RWPE1 (cell line): ENCODE results near the gene NPTN.
"Not testable (repeated sequence)": the region's sequence is repeated elsewhere in the genome, so short reads cannot be mapped to it uniquely, and the experiment has no call there.

Experiments used
- CTCF ChIA-PET: fragments of 350-600 bp; sonication (Branson Sonifier 250); formaldehyde crosslinking; extraction: SDS; loops from one replicate; lab custom pipeline; 2021; lab: Yijun Ruan, JAX
- POLR2A ChIA-PET: fragments of 400-600 bp; formaldehyde crosslinking; extraction: SDS; loops from one replicate; lab custom pipeline; 2020; ENCODE audit warnings: antibody characterized with exemption; ENCODE audit not compliant: low non-redundant PET; lab: Yijun Ruan, JAX
- DNase-seq: peaks from one replicate; pipeline ENCODE4 v3.0.0; 2012; ENCODE audit warnings: low spot score
- H3K27ac ChIP-seq: fragments of 450-650 bp; 2 replicates; pipeline ENCODE4 v1.5.1; 2017
- CTCF ChIP-seq: fragments of 450-650 bp; conservative IDR thresholded peaks from 2 replicates; pipeline ENCODE4 v1.5.1; 2017; ENCODE audit warnings: low read depth, mild to moderate bottlenecking

Gene NPTN

GRCh38 chr15:73560501-73561117, 72.6 kb downstream of the NPTN start:
- peak; percentile 41 for DNase-seq
- POLR2A ChIA-PET = interaction anchor here (0.6 kb wide), 1 partner anchor 144 kb away, joined by 3 read pairs; no protein-coding TSS in a partner anchor
- CTCF ChIA-PET = interaction anchor here (0.5 to 1.9 kb wide), 32 partner anchors 8 to 1299 kb away, joined by 3 to 33 read pairs (median 4); partner anchors contain the start of genes CD276 and HCN4
- H3K27ac ChIP-seq = no peak overlapping the region
- TF ChIP-seq CTCF = peak; percentile 50; the same call in 1 of the 2 replicates

- no peak for TF ChIP-seq CTCF
- H3K27ac ChIP-seq = no peak overlapping the region
- DNase-seq = no peak
- ChIA-PET CTCF (no interaction called here), POLR2A (no interaction called here)
These were observed 74.7 kb downstream of the NPTN start for GRCh38 chr15:73558529-73558928.

DNA sequence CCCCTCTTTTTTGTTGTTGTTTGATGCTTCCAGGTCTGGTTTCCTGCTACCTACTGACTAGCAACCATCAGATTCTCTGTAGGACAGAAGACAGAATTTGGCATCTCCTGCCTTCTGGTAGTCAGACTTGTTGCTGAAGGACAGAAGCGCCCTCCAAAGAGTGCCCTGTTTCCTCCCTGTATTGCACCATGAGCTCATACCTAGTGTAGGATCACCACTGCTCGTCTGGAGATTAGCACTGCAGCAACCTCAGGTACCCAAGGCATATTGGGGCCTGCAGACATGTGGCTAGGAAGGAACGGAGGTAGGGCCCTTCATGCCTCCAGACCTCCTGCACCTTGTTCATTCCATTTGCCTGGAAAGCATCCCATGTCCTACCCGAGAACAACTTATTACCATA, 78.1 kb downstream of the NPTN start:
- CTCF ChIA-PET = interaction anchor here (0.7 to 1.2 kb wide), 2 partner anchors 122 to 250 kb away, joined by 3 to 6 read pairs; no protein-coding TSS in a partner anchor

GRCh38 chr15:73550190-73550589, 83.0 kb downstream of the NPTN start:
- ChIA-PET POLR2A (no interaction called here), CTCF (interaction anchor here (1.9 kb wide), 1 partner anchor 10 kb away, joined by 9 read pairs; no protein-coding TSS in a partner anchor)
- no peak overlapping the region for H3K27ac ChIP-seq
- no peak for DNase-seq
- TF ChIP-seq CTCF = no peak

More for the DNA sequence above, 78.1 kb downstream of the NPTN start:
- no peak for TF ChIP-seq CTCF
- no peak for DNase-seq
- no peak overlapping the region for H3K27ac ChIP-seq
- POLR2A ChIA-PET = interaction anchor here (0.6 kb wide), 1 partner anchor 267 kb away, joined by 4 read pairs; no protein-coding TSS in a partner anchor

DNA sequence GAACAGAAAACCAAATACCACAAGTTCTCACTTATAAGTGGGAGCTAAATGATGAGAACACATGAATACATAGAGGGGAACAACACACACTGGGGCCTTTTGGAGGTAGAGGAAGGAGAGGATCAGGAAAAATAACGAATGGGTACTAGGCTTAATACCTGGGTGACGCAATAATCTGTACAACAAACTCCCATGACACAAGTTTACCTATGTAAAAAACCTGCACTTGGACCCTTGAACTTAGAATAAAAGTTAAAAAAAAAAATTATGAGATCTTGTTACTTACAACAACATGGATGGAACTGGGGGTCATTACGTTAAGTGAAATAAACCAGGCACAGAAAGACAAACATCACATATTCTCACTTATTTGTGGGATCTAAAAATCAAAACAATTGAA, 84.3 kb downstream of the NPTN start:
- POLR2A ChIA-PET = not testable (repeated sequence)

GRCh38 chr15:73541479-73541878, 91.7 kb downstream of the NPTN start:
- H3K27ac ChIP-seq = no peak overlapping the region
- ChIA-PET POLR2A (no interaction called here), CTCF (no interaction called here)
- no peak for DNase-seq
- no peak for TF ChIP-seq CTCF

More for the DNA sequence above, 84.3 kb downstream of the NPTN start:
- CTCF ChIA-PET = interaction anchor here (0.6 to 0.9 kb wide), 3 partner anchors 12 to 138 kb away, joined by 3 to 7 read pairs (median 6); no protein-coding TSS in a partner anchor
- H3K27ac ChIP-seq, DNase-seq: not testable (repeated sequence)

GRCh38 chr15:73540161-73540560, 93.0 kb downstream of the NPTN start:
- DNase-seq = no peak
- ChIA-PET POLR2A (no interaction called here), CTCF (interaction anchor here (0.5 to 0.6 kb wide), 2 partner anchors 21 to 1407 kb away, joined by 3 to 5 read pairs; no protein-coding TSS in a partner anchor)
- H3K27ac ChIP-seq = no peak overlapping the region
- no peak for TF ChIP-seq CTCF
